NCI-H446 (cell line): Measurements from ENCODE around the gene NEK3.
"Not testable (repeated sequence)": the region's sequence is repeated elsewhere in the genome, so short reads cannot be mapped to it uniquely, and the experiment has no call there.

Experiments used
- DNase-seq, 2 experiments: peaks; one replicate each; lab custom pipeline; 2025; lab: John Stamatoyannopoulos, UW

NEK3 gene

GRCh38 chr13:52118595-52118994 is 40.8 kb downstream of the NEK3 start:
- DNase-seq = no peak

- no peak for DNase-seq
Observed at GRCh38 chr13:52118095-52118494, 41.3 kb downstream of the NEK3 start.

- no peak for DNase-seq
Observed at GRCh38 chr13:52112591-52112990, 46.8 kb downstream of the NEK3 start.

GRCh38 chr13:52109116-52109670 is 50.2 kb downstream of the NEK3 start:
- DNase-seq = no peak

GRCh38 chr13:52105841-52106240 is 53.6 kb downstream of the NEK3 start:
- DNase-seq = no peak

GRCh38 chr13:52104624-52105023 is 54.8 kb downstream of the NEK3 start:
- no peak for DNase-seq

- DNase-seq = no peak
Observed at GRCh38 chr13:52103386-52103785, 56.0 kb downstream of the NEK3 start.

- DNase-seq = not testable (repeated sequence)
Observed at GRCh38 chr13:52102423-52102822, 57.0 kb downstream of the NEK3 start.

GRCh38 chr13:52097197-52097596 is 62.2 kb downstream of the NEK3 start:
- DNase-seq = no peak

GRCh38 chr13:52096748-52097147 is 62.6 kb downstream of the NEK3 start:
- DNase-seq = no peak

- DNase-seq = no peak
Observed at GRCh38 chr13:52096062-52096461, 63.3 kb downstream of the NEK3 start.

- DNase-seq = no peak
Observed at GRCh38 chr13:52092087-52092486, 67.3 kb downstream of the NEK3 start.

- no peak for DNase-seq
Observed at GRCh38 chr13:52091473-52091872, 67.9 kb downstream of the NEK3 start.

GRCh38 chr13:52085421-52085820 is 74.0 kb downstream of the NEK3 start:
- no peak for DNase-seq

GRCh38 chr13:52084981-52085380 is 74.4 kb downstream of the NEK3 start:
- DNase-seq = not testable (repeated sequence)
